ENCODE data around the gene GAS5.
A peak's percentile ranks its signal among the peaks of the same experiment; 100 is the strongest.
"Not testable (repeated sequence)": the region's sequence is repeated elsewhere in the genome, so short reads cannot be mapped to it uniquely, and the experiment has no call there.

The GAS5 gene

DNA sequence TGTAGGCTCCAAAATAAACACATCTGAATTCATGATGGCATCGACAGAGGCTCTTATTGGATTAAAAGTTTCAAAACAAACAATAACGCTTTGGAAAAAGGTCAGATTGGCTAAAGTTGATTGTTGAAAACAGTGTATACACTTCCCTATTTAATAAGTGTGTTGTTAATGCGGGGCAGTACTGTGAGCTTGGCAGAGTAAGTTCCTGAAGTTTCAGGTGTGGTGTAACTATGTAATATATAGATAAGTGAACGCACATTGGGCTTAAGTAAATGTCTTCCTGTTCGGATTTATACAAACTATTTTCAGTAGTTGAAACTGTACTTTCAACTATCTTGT is 1.2 kb upstream of the GAS5 start:
- no peak for DNase-seq (ENCODE audit: low spot score)

DNA sequence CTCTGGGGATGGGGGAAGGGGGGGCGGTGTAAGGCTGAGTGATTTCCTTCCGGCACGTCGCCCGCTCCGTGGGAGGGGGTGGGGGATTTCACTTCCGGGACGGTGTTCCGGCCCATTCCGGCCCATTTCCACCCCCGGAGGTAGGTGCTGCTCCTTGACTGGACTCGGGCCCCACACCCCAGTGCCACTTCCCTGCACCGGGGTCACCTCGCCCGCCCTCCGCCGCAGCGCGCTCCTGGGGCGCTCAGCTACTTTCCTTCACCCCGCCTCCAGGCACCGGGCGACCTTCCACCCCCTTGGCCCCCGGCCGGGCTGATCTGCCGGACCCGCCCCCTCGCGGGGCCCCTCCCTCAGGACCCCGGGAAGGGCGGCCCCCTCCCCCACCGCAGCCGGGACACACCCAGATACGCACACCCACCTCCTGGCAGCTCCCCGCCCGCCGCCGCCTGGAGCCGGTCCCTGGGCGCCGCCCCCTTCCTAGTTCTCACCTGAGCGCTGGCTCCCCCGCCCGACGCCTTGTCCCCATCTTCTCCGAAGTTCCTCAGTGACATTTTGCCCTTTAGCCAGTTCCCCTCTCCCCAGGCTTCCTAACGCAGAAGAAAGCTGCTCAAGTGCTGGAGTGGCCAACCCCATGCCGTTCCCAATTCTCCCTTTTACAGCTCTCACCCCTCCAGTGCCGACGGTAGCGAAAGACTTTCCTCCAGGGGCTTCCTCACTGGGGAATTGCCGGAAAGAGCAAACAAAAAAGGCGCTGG is 654 bp upstream of the GAS5 start, which contains the start of gene ZBTB37:
Gene ZBTB37 (plus strand): TSS at position 115 of the 755 bp plus-strand sequence. CDS start 1,846 bp downstream, outside the sequence.
- peak; percentile 95 for DNase-seq (ENCODE audit: low spot score)

DNA sequence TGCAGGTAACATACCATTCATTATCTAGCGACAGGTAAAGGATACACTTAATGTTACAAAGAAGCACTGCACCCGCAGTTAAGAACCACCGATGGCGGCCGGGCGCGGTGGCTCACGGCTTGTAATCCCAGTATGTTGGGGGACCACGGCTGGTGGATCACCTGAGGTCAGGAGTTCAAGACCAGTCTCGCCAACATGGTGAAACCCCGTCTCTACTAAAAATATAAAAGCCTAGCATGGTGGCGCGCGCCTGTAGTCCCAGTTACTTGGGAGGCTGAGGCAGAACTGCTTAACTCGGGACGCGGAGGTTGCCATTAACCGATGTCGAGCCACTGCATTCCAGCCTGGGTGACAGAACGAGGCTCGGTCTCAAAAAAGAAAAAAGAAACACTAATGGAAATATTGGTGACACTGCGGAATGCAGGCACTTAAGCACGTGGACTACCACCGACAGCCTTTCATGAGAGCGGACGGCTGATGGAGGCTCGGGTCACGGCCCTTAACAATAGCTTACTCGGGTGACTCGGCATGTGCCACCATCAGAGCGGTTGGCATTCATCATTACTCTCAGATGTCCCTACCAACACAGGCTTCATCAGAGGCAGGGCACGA is 542 bp downstream of the GAS5 start:
- no peak for DNase-seq (ENCODE audit: low spot score)

DNA sequence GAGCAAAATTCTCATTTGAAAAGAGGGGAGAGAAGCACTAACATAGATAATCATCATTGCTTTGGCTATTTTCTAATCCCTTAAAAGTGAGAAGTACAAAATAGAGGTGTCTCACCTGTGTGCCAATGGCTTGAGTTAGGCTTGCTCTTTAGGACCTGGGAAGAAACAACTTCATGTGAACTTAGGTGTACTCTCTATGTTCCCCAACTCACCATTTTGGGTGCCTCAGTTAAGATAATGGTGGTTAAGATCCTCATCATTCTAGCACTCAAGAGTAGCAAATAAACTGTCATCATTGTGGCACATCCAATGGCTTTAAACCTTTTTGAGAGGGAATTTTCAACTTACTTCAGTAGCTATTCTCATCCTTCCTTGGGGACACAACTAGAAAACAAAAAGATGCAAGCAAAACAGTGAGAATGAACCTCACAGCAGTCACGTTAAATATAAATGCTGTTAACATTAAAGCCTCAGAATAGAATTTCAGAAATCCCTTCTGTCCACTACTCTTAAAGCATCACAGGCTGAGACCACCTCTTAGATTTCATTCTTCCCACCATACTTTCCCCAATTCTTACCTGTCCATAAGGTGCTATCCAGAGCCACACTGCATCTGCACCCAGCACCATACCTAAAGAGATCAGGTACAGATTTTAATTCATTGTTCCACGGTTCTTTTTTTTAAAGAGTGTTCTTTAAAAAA is 1.2 kb downstream of the GAS5 start:
- no peak for DNase-seq (ENCODE audit: low spot score)

DNA sequence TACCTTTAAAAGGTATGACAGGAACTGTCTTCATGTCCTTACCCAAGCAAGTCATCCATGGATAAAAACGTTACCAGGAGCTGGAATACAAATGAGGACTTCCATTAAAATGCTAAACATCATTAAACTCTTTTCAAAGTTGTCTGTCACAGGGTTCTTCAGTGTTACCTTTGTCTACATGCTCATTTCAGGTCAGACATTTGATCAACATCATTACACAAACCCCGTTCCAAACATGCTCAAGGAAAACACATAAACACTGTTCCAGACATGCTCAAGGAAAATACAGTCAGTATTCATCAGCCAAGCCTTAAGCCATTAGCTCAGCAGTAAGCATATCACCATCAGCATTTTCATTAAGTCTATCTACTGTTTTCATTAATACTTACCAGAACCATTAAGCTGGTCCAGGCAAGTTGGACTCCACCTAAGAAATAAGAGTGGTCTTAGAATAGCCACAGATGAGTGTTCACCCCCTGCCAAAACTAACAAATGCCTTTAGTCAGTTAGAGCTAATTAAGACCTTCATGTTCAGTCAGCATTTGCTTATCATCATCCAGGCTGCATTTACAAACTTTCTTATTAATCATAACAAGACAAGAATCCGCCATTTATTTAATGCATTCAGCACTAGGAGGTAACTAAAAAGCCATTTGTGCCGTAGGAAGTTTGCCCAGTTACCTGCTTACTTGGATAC is 2.2 kb downstream of the GAS5 start:
- no peak for DNase-seq (ENCODE audit: low spot score)

DNA sequence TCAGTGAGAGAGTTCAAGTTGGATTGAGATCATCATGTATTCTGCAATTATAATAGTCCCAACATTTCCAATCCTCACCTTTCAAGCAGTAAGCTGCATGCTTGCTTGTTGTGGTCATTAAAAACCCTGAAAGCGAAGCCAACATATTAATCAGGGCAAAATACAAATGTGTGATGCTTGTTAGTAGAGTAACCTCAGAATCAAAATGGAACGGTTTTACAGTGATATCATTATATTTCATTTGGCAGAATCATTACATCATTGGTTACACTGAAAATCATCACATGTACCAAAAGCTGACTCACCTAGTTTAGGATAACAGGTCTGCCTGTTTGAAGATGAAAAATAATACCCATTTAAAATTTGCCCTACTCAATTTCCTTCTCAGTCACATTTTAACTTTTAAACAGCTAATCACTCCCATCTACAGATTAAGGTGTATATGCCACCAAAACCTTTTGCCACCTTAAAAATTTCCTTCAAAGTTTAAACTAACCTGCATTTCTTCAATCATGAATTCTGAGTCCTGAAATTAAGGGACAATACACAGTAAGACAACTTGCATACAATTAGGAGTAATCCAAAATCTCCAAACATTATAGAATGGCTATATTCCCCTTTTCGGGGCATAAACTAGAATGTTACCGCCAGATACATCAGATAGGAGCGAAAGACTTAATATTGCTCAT is 3.5 kb downstream of the GAS5 start:
- no peak for DNase-seq (ENCODE audit: low spot score)

DNA sequence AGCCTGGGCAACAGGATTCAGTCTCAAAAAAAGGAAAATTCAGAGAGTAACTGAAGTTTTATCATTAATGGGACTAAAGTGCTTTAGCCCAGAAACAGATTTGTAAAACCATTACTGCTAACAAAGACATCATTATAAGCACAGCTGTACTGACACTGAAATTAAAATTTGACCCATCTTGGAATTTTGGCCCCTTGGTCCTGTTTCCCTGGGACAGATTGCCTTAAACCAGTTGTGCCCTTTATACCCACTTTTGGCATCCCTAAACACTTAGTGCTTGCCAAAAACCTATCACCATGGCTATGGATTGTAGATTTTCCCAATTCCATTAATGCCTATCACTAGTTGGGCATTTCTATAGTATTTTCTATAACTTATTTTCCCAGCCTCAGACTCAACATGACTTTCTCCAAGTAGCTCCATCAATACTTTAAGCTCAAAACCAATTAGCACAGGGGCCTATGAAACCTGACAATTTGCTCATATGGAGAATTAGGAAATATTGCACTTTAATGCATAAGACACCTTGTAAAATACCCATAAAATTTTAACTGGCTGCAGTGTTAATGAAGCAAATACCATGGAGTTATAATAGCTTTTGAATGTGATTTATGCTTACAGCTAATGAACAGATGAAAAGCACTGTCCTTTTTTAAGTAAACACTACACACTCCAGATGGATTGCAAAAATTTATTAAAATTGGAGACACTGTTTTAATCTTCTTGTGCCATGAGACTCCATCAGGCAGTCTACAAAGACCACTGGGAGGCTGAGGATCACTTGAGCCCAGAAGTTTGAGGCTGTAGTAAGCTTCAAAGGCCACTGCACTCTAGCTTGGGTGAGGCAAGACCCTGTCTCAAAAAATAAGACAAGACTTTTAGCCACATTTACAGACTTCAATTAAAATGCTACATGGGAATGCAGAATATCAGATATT is 4.3 kb downstream of the GAS5 start:
- no peak for DNase-seq (ENCODE audit: low spot score)

DNA sequence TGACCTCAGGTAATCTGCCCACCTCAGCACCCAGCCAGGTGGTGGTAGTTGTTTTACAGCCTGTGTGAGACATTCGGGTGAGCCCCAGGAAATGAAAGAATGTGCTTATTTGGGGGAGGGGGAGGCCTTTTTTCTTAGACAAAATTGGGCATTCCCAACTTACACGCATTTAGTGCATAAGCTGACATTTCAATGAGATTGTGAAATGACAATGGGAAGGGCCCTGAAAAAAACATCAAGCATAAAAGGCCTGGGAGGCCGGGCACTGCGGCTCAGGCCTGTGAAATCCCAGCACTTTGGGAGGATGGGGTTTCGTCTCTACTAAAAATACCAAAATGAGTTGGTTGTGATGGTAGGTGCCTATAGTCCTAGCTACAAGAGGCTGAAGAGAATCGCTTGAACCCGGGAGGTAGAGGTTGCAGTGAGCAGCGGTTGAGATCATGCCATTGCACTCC is 5.0 kb downstream of the GAS5 start:
- no peak for DNase-seq (ENCODE audit: low spot score)

DNA sequence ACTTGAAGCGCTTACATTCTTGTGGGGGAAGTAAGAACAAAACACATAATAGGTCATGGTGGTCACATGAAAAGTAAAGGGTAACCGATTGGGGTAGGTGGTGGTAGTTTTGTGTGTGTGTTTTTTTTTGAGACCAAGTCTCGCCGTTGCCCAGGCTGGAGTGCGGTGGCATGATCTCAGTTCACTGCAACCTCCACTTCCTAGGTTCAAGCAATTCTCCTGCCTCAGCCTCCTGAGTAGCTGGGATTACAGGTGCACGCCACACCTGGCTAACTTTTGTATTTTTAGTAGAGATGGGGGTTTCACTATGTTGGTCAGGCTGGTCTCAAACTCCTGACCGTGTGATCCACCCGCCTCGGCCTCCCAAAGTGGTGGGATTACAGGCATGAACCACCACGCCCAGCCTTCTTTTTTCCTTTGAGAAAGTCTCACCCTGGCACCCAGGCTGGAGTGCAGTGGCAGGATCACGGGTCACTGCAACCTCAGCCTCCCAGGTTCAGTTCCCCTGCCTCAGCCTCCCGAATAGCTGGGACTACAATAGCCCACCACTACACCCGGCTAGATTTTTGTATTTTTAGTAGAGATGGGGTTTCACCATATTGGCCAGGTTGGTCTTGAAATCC is 5.5 kb downstream of the GAS5 start:
- not testable (repeated sequence) for DNase-seq (ENCODE audit: low spot score)

DNA sequence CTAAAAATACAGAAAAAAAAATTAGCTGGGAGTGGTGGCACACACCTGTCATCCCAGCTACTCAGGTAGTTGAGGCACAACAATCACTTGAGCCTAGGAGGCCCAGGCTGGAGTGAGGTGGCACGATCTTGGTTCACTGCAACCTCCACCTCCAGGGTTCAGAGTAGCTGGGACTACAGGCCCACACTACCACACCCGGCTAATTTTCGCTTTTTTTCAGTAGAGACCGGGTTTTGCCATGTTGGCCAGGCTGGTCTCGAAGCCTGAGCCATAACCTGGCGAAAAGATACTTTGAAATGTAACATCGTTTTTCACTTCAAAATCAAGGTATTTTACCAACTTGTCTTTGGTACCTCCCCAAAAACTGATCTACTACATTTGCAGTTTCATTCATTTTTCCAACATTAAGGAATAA is 6.1 kb downstream of the GAS5 start:
- DNase-seq (ENCODE audit: low spot score): no peak

DNA sequence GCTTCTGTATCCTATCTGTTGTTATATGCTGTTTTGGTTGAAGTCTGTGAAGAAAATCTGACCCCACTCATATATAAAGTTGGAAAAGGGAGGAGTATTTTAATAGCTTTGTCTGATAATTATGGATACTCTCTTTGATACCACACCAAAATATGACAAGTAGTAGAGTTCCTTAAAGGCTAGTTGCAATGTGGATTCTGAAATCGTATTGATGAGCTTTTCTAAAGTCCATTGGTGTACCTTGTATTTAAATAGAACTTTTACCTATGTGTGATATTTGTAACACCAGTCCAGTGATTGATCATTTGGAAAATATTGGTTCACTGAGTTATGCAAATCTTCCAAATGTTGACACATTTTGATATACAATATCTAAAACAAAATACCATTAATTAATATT is 7.7 kb downstream of the GAS5 start:
- DNase-seq (ENCODE audit: low spot score): no peak

DNA sequence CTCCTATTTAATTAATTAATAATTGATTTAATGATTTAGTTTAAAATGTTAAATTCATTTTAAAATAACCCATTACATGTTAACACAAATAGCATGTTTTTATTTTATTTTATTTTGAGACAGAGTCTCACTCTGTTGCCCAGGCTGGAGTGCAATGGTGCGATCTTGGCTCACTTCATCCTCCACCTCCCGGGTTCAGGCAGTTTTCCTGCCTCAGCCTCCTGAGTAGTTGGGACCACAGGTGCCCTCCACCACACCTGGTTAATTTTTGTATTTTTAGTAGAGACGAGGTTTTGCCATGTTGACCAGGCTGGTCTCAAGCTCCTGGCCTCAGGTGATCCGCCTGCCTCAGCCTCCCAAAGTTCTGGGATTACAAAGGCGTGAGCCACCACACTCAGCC is 8.2 kb downstream of the GAS5 start:
- DNase-seq (ENCODE audit: low spot score): not testable (repeated sequence)

DNA sequence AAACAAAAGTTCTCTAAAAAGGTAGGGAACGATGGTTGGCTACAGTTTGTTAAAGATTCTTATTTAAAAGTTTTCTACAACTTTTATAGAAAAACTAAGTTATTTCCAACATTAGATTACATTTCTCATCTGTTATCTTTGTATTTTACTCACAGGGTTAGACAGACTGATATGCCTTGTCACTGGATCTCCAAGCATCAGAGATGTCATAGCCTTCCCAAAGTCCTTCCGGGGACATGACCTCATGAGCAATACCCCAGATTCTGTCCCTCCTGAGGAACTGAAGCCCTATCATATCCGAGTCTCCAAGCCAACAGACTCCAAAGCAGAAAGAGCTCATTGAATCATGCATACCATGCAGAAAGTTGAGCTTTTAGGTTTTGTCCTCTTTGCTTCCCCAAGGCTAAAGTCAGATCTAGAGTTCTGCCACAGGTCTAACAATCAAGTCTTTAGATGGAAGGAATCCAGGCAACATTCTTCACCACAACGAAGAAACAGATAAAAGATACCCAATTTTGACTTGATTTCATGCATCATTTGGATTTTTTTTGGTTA is 10.3 kb downstream of the GAS5 start:
- DNase-seq (ENCODE audit: low spot score): no peak

DNA sequence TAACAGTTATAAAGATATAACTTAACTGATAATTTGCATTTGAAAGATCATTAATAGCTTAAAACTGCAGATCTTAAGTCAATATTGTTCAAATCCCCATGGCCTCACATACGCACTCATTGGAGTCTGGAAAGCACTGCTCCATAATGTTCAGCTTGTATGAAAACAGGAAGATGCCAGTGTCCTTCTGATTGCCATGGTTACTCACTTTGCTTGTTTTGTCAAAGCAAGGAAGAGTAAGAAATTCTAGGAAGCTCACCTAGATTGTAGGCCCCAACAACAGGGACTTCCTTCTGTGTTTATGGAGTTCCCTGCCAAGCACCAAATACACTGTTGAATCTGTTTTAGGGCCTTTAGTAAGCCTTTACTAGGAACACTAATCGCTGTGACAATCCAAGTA is 10.9 kb downstream of the GAS5 start:
- DNase-seq (ENCODE audit: low spot score): no peak

DNA sequence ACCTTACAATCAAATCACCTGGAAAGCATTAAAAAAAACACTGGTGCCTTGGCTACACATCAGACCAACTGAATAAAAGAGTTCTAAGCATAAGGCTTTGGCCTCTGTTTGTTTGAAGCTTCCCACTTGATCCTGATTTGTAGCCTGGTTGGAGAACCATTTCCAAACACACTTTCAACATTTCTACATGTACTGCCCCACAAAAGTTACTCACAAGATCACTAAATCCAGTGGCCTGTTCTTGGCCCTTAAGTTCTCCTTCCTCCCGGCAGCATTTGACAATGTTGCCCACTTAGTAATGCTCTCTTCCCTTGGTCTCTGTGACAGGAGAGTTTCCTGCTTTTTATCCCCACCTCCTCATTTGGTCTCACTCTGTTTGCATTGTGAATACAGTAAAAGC is 11.8 kb downstream of the GAS5 start:
- no peak for DNase-seq (ENCODE audit: low spot score)

DNA sequence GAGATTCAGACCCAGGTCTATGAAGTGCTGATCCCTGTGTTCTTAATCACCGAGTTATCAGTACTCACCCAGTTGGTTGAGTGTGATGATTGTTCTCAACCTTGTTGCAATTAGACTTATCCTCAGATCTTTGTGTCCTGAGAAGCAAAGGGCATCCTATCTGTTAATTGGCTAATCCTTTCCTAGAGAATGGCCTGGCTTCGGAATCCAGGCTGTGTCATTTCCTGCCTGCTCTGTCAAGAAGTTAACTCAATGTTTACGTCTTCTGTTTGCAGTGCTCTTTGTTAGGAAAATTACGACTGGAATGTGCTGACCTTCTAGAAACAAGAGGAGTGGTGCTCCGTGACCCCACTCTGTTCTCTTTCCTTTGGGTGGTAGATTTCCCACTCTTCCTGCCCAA is 14.7 kb downstream of the GAS5 start:
- DNase-seq (ENCODE audit: low spot score): no peak

DNA sequence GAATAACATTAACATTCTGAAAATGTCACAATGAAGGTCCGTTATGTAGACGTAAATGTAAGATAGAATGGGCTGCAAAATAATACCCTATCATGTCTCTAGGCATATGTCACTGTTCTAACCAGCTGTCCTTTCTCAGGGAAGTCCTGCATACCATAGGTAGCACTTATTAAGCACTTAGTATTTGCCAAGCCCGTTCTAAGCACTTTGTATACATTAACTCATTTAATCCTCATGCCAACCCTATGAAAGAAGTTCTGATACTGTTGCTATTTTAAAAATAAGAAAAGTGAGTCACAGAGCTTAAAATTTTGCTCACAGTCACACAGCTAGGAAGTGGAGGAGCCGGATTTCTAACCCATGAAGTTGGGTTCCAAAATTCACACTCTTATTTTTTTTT is 15.7 kb downstream of the GAS5 start:
- no peak for DNase-seq (ENCODE audit: low spot score)

DNA sequence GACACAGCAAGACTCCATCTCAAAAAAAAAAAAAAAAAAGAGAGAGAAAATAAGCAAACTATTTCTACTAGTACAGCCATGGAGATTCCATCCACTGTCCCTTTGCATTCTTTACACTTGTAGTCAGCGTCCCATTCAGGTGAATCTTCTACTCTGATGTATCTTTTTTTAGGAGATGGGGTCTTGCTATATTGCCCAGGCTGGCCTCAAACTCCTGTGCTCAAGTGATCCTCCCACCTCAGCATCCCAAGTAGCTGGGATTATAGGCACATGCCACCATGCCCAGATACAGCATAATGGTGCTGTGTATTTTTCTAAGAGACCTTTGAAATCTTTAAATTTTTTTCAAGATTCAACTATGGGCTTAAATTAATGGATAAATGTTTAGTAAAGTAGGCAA is 35.0 kb downstream of the GAS5 start:
- DNase-seq (ENCODE audit: low spot score): no peak

DNA sequence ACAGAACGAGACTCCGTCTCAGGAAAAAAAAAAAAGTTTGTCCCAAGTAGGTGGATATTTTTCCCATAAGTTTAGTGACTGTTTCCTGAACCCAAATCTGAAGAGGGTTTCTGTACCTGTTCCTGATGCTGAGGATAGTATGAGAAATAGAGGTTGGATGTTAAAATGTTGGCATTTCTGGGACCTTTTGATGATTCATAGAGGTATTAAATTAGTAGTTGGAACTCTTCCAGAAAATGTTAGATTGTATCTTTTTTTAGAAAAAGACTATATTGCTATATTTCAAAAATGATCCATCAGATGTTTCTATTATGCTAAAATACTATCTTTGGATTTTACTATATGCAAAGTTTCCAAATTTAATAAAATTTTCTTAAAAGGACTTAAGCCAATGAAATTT is 40.2 kb downstream of the GAS5 start:
- no peak for DNase-seq (ENCODE audit: low spot score)
